Keratinocyte (primary cell): ENCODE measurements around the gene DNAH10.

Experiments
- EZH2 ChIP-seq: IDR thresholded peaks from one replicate; pipeline ENCODE4 v1.6.1; 2012; ENCODE audit warnings: inconsistent platforms, mild to moderate bottlenecking, low read length, moderate library complexity
- TF ChIP-seq, protein P1 (sequence below), 3 experiments: IDR thresholded peaks in 1 of 3; conservative IDR thresholded peaks in 1 of 3; optimal IDR thresholded peaks in 1 of 3; 2 replicates in 2 of 3; 3 replicates in 1 of 3; pipeline versions ENCODE3 to v1.5.1; 2011; ENCODE audit warnings: low read length in 3 of 3, mild to moderate bottlenecking in 3 of 3, moderate library complexity in 2 of 3, control low read depth in 1 of 3, inconsistent platforms in 1 of 3; ENCODE audit not compliant: insufficient read depth in 2 of 3; ENCODE audit errors: extremely low read depth in 1 of 3

- no peak for TF ChIP-seq EZH2
- TF ChIP-seq, protein P1, sequence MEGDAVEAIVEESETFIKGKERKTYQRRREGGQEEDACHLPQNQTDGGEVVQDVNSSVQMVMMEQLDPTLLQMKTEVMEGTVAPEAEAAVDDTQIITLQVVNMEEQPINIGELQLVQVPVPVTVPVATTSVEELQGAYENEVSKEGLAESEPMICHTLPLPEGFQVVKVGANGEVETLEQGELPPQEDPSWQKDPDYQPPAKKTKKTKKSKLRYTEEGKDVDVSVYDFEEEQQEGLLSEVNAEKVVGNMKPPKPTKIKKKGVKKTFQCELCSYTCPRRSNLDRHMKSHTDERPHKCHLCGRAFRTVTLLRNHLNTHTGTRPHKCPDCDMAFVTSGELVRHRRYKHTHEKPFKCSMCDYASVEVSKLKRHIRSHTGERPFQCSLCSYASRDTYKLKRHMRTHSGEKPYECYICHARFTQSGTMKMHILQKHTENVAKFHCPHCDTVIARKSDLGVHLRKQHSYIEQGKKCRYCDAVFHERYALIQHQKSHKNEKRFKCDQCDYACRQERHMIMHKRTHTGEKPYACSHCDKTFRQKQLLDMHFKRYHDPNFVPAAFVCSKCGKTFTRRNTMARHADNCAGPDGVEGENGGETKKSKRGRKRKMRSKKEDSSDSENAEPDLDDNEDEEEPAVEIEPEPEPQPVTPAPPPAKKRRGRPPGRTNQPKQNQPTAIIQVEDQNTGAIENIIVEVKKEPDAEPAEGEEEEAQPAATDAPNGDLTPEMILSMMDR (optimal IDR thresholded peaks at IDR 0.05 in 1 of 3, IDR thresholded peaks at IDR 0.05 in 1 of 3, conservative IDR thresholded peaks at IDR 0.05 in 1 of 3; ENCODE audit: extremely low read depth in 1 of 3, insufficient read depth in 2 of 3, low read length in 3 of 3), result no peak
Observed at GRCh38 chr12:123868791-123869190, 106.7 kb downstream of the DNAH10 start.
